Activated naive CD4-positive, alpha-beta T cell treated with anti-CD3 and anti-CD28 coated beads, Interleukin-2, amount 10 ng/mL, durations not matched to agents 7 days and 5 days (primary cell): ENCODE data around the gene NKAP.
"Not testable (repeated sequence)": the region's sequence is repeated elsewhere in the genome, so short reads cannot be mapped to it uniquely, and the experiment has no call there.

ENCODE experiments used
- CTCF ChIA-PET: fragments of 350-600 bp; sonication (Branson Sonifier 250); formaldehyde crosslinking; loops from one replicate; lab custom pipeline; 2021; ENCODE audit warnings: antibody characterized with exemption; lab: Charles Lee
- DNase-seq: peaks from one replicate; pipeline ENCODE4 v3.0.0-alpha.2; 2020
- H3K27ac Mint-ChIP-seq: one replicate; pipeline ENCODE4 v1.8.0; 2021; ENCODE audit warnings: mild to moderate bottlenecking, moderate library complexity, mixed read lengths
- H3K27me3 Mint-ChIP-seq: one replicate; pipeline ENCODE4 v1.8.0; 2021; ENCODE audit warnings: mild to moderate bottlenecking, mixed read lengths
- H3K36me3 Mint-ChIP-seq: one replicate; pipeline ENCODE4 v1.8.0; 2021; ENCODE audit warnings: mixed read lengths
- H3K4me1 Mint-ChIP-seq: one replicate; pipeline ENCODE4 v1.8.0; 2021; ENCODE audit warnings: mixed read lengths
- H3K4me3 Mint-ChIP-seq: one replicate; pipeline ENCODE4 v1.8.0; 2021; ENCODE audit warnings: mild to moderate bottlenecking, moderate library complexity, mixed read lengths
- H3K9me3 Mint-ChIP-seq: one replicate; pipeline ENCODE4 v1.8.0; 2021; ENCODE audit warnings: mixed read lengths

Gene NKAP

DNA sequence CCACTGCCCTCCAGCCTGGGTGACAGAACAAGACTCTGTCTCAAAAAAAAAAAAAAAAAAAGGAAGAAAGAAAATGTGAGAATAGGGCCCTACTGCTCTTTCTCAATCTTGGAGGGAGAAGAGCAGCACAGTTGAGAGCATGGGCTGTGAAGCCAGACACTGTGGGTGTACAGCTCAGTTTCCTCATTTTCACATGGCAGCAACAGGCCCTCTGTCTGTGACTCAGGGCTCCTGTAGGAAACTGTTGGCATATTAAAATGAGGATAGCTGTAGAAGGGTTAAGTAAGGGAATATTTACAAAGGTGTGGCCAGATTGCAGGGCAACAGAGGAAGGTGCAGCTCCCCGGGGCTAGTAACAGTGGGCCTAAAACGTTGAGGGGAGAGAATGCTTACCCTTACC lies 44.4 kb downstream of the NKAP start:
- CTCF ChIA-PET, result no interaction called here
- Mint-ChIP-seq H3K9me3 (no peaks in the 10 kb centered on the region), H3K27me3 (no peaks in the 10 kb centered on the region), H3K36me3 (no peaks in the 10 kb centered on the region), H3K4me3 (no peak overlapping the region), H3K4me1 (no peaks in the 10 kb centered on the region), H3K27ac (no peak overlapping the region)
- no peak for DNase-seq

DNA sequence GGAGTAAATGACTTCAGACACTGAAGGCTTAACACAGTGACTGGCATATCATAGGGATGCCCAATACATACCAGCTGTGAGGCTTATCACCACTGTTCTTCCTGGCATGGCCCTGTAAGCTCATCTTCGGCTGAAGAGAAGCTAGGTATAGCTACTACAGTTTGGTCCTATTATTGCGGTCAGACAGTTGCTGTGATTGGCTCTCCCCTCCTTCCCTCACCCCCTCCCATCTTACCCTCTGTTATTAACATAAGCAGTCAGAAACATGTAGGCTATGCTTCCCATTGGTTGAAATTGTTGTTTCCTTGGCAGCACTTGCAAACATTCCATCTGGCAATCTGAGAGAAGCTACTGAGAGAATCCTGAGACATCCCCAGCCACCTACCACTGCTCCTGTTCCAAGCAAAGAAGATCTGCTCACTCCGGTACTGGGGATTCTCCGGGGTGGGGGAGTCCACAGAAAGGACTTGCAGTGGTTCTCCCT lies 47.7 kb downstream of the NKAP start, which contains the start of gene AKAP14:
TSS of gene AKAP14 (plus strand) at position 51 of the 484 bp plus-strand sequence. CDS start 7,331 bp downstream, outside the sequence.
- no peaks in the 10 kb centered on the region for H3K36me3 Mint-ChIP-seq
- DNase-seq, result no peak
- H3K4me3 Mint-ChIP-seq, result no peak within 1 kb of the TSS
- no peaks in the 10 kb centered on the region for H3K4me1 Mint-ChIP-seq
- H3K9me3 Mint-ChIP-seq, result no peaks in the 10 kb centered on the region
- CTCF ChIA-PET, result no interaction called here
- peaks cover 10% of the 10 kb centered on the region for H3K27me3 Mint-ChIP-seq
- no peak within 1 kb of the TSS for H3K27ac Mint-ChIP-seq

DNA sequence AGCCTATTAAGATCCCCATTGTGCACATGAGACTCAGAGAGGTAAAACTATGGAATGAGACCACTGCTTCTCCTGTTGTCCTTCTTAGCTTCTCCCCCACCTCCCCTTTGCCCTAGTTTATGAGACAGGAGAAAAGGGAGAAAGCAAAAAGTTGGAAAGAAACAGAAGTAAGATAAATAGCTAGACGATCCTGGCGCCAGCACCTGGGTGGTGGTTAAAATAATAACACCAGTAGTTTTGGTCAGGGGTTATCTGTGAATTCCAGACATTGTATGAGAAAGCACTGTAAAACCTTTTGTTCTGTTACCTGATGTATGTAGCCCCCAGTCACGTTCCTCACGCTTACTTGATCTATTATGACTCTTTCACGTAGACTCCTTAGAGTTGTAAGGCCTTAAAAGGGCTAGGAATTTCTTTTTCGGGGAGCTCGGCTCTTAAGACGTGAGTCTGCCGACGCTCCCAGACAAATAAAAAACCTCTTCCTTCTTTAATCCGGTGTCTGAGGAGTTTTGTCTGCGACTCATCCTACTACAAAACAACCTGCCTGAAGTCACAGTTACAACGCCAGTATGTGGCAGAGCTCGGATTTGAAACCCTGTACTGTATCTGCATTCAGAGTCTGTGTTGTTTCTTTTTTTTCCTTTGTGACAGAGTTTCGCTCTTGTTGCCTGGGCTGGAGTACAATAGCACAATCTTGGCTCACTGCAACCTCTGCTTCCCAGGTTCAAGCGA lies 51.4 kb downstream of the NKAP start:
- H3K27ac Mint-ChIP-seq, CTCF ChIA-PET, H3K36me3 Mint-ChIP-seq, H3K4me1 Mint-ChIP-seq, DNase-seq, H3K4me3 Mint-ChIP-seq, H3K9me3 Mint-ChIP-seq: not testable (repeated sequence)
- H3K27me3 Mint-ChIP-seq, result peaks cover 31% of the 10 kb centered on the region

DNA sequence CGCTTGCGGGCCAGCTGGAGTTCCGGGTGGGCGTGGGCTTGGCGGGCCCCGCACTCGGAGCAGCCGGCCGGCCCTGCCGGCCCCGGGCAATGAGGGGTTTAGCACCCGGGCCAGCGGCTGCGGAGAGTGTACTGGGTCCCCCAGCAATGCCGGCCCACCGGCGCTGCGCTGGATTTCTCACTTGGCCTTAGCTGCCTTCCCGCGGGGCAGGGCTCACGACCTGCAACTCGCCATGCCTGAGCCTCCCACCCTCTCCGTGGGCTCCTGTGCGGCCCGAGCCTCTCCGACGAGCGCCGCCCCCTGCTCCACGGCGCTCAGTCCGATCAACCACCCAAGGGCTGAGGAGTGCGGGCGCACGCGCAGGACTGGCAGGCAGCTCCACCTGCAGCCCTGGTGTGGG lies 52.9 kb downstream of the NKAP start:
- H3K27ac Mint-ChIP-seq, CTCF ChIA-PET, H3K36me3 Mint-ChIP-seq, H3K9me3 Mint-ChIP-seq, DNase-seq, H3K4me3 Mint-ChIP-seq: not testable (repeated sequence)
- Mint-ChIP-seq H3K4me1 (peaks cover 15% of the 10 kb centered on the region), H3K27me3 (peaks cover 31% of the 10 kb centered on the region)

DNA sequence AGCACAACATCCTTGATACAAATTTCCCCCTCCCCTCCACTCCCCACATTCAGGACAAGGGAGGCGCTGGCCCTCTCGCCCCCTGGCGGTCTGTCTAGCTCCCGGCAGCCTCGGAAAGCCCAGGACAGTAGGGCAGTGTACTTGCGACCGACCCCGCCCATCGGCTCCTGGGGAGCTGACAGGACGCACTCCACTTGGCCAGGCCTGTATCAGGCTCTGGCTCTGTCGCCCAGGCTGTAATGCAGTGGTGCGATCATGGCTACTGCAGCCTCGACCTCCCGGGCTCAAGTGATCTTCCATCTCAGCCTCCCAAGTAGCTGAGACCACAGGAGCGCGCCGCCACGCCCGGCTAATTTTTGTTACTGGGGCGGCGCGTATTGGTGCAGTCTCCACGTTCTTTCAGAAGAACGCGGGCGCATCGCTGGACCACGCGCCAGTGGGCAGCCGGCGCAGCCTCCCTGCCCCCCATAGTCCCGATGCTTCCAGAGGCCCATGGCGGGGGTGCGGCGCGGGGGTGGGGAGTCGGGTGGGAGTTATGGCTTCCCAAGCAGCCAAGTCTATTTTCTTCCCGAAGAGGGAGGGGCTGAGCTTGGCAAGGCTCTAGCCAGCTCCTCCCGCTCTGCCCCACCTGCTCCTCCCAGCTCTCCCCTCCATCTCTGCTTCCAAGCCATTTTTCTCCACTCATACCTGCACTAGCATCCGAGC lies 55.7 kb downstream of the NKAP start:
- Mint-ChIP-seq H3K4me3 (peak overlapping the region; percentile 28), H3K36me3 (no peaks in the 10 kb centered on the region), H3K27me3 (peaks cover 24% of the 10 kb centered on the region), H3K27ac (peak overlapping the region; percentile 52), H3K9me3 (no peaks in the 10 kb centered on the region), H3K4me1 (peaks cover 17% of the 10 kb centered on the region)
- peak; percentile 70 for DNase-seq
- CTCF ChIA-PET, result interaction anchor here (0.6 to 1.4 kb wide), 7 partner anchors 10 to 1237 kb away, joined by 3 to 4 read pairs (median 3); partner anchors contain the start of genes RPL39 and SLC25A5

DNA sequence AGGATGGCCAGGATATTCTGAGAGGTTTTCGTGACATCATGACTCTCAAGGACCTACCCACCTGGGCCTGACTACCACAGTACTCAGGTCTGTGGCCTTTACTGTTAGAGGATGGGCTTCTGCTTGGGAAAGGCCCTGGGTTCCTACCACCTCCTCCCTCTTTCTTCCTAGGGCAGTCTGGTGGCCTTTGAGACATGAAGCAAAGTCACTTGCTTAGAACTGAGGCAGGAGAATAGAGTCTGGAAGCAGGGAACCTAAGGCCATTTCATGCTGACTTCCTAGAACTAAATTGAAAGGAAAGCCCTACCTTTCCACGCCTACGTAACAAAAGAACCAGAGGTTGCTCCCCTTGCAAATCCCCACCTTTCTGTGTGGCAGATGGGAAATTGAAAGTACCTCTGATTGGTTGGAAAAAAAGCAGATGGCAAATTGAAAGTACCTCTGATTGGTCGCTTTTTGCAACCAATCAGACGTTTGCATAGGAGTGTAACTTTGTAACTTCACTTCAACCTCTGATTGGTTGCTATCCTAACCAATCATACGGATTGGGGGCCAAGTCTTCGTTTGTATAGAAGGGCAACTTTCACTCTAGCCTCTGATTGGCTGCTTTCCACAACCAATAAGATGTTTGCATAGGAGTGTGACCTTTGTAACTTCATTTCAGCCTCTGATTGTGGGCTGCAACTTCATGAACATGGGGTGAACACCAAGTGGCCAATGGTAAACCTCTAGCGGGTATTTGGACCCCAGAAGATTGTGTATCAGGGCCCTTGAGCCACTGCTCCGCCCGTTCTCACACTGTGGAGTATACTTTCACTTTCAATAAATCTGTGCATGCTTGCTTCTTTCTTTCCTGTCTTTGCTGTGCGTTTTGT lies 57.8 kb downstream of the NKAP start:
- CTCF ChIA-PET, result no interaction called here

DNA sequence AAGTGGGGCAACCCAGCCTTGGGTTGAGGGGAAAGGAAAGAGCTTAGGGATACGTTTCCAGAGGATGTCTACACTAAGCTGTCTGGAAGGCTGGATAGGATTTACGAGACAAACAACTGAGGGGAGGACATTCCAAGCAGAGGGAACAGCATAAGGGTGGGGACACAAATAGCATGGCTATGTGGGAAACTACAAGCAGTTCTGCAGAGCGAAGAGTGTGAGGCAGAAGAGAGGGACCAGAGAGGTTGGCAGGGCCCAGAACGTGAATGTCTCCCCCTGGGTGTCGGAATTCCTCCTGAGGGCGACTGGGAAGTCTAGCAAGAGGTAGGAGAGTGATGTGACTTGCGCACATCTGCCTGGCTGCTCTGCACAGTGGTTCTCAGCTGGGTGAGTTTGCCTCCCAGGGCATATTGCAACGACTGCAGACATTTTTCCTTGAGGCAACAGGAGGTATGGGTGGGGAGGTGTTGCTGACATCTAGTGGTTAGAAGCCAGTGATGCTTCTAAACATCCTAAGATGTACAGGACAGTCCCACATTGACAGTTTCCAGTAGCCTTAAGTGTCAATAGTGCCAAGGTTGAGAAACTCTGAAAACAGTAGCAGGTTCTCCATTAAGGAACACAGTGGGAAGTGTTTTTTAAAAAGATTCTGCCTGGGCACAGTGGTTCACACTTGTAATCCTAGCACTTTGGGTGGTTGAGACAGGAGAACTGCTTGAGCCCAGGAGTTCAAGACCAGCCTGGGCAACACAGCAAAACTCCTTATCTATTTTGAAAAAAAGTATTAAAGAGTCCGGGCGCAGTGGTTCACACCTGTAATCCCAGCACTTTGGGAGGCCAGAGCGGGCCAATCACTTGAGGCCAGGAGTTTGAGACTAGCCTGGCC lies 62.8 kb downstream of the NKAP start:
- Mint-ChIP-seq H3K4me1 (peaks cover 23% of the 10 kb centered on the region), H3K27ac (peak overlapping the region; percentile 70), H3K4me3 (no peak overlapping the region), H3K36me3 (peaks cover 10% of the 10 kb centered on the region), H3K27me3 (no peaks in the 10 kb centered on the region), H3K9me3 (no peaks in the 10 kb centered on the region)
- DNase-seq, result peak; percentile 45
- CTCF ChIA-PET, result interaction anchor here (0.7 to 1.9 kb wide), 5 partner anchors 11 to 96 kb away, joined by 3 to 8 read pairs (median 3); partner anchors contain the start of genes RPL39 and UPF3B

More for the DNA sequence above, 57.8 kb downstream of the NKAP start:
- Mint-ChIP-seq H3K27me3 (peaks cover 21% of the 10 kb centered on the region), H3K4me3 (peak overlapping the region; percentile 33), H3K36me3 (no peaks in the 10 kb centered on the region), H3K4me1 (peaks cover 19% of the 10 kb centered on the region), H3K9me3 (no peaks in the 10 kb centered on the region), H3K27ac (peak overlapping the region; percentile 67)
- peak; percentile 37 for DNase-seq

DNA sequence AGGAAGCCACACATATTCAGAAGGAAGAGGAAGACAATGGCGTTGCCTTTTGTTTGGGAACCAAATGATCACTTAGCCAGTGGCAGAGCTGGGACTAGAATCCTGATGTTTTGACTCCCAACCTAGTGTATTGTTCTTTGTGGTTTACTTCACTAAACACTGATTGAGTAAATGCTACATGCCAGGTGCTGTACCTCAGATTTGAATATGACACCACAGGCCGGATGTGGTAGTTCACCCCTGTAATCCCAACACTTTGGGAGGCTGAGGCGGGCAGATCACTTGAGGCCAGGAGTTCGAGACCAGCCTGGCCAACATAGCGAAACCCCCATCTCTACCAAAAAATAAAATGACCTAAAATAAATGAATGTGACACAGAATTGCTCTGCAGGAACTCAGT lies 63.5 kb downstream of the NKAP start:
- CTCF ChIA-PET, result interaction anchor here (1.0 to 1.9 kb wide), 4 partner anchors 10 to 95 kb away, joined by 3 to 8 read pairs (median 3); partner anchors contain the start of gene RPL39
- Mint-ChIP-seq H3K27ac (peak overlapping the region; percentile 70), H3K4me1 (peaks cover 21% of the 10 kb centered on the region), H3K36me3 (peaks cover 10% of the 10 kb centered on the region), H3K27me3 (no peaks in the 10 kb centered on the region), H3K9me3 (no peaks in the 10 kb centered on the region), H3K4me3 (no peak overlapping the region)
- no peak for DNase-seq

DNA sequence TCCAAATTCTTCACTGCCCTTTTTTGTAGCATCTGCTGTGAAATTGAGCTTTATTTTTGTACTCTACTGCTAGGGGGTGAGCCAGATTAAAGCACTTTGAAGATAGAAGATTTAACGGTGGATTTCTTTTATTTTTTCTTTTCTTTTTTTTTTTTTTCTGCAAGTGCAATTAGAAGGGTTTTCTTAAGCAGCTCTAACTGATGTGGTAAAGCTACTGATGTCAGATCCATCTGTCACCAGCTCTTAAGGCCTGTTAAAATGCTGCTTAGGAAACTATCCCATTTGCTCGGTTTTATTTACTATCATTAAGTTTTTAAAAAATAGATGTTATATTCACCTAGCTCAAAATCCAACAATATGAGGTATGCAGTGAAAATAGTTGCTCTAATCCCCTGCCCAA lies 64.8 kb downstream of the NKAP start:
- H3K4me3 Mint-ChIP-seq, result no peak overlapping the region
- DNase-seq, result no peak
- H3K36me3 Mint-ChIP-seq, result peaks cover 12% of the 10 kb centered on the region

DNA sequence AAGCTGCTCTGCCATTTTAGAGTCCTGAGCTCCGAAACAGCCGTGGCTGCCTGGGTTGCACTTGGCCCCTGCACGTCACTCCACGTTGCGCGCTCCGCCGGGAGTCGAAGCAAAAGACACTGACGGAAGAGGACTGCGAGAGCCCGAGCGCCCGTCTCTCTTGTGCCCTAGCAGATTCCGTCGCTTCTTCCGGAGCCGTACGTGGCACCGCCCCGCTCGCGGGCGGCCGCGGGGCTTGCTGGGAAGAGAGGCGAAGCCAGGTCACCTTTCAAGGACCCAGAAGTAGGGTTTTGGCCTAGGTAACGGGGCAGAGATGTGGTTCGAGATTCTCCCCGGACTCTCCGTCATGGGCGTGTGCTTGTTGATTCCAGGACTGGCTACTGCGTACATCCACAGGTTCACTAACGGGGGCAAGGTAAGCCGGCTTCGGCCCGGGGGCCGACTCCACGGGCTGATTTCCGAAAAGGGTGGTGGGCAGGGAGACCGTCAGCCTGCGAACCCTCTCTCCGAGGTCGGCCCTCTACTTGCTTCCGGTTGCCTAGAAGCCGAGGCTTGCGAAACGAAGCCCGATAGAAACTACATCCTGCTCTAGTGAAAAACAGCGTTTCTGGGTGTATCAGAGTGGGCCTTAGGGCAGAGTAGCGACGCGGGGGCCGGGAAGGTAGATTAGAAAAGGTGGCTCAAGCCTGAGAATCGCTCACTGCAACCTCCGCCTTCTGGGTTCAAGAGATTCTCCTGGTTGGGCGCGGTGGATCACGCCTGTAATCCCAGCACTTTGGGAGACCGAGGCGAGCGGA lies 71.8 kb downstream of the NKAP start, which contains the start of the genes NDUFA1 and RNF113A:
TSS of gene NDUFA1 (plus strand) at position 234 of the 797 bp plus-strand sequence. CDS start at position 314, 80 bp downstream.
TSS of gene RNF113A (minus strand) at position 135 of the 797 bp plus-strand sequence. CDS start at position 15, 120 bp downstream.
- H3K27ac Mint-ChIP-seq, result peak within 1 kb of the TSS; percentile 98
- peak within 1 kb of the TSS; percentile 87 for H3K4me3 Mint-ChIP-seq
- H3K9me3 Mint-ChIP-seq, result no peaks in the 10 kb centered on the region
- H3K27me3 Mint-ChIP-seq, result no peaks in the 10 kb centered on the region
- peaks cover 24% of the 10 kb centered on the region for H3K4me1 Mint-ChIP-seq
- peaks cover 19% of the 10 kb centered on the region for H3K36me3 Mint-ChIP-seq
- peak; percentile 89 for DNase-seq
- CTCF ChIA-PET, result interaction anchor here (1.2 kb wide), 1 partner anchor 16 kb away, joined by 3 read pairs; no protein-coding TSS in a partner anchor

More for the DNA sequence above, 64.8 kb downstream of the NKAP start:
- Mint-ChIP-seq H3K27ac (no peak overlapping the region), H3K9me3 (no peaks in the 10 kb centered on the region), H3K4me1 (peaks cover 21% of the 10 kb centered on the region), H3K27me3 (no peaks in the 10 kb centered on the region)
- CTCF ChIA-PET, result interaction anchor here (0.7 to 0.8 kb wide), 3 partner anchors 8 to 396 kb away, joined by 3 read pairs; no protein-coding TSS in a partner anchor

DNA sequence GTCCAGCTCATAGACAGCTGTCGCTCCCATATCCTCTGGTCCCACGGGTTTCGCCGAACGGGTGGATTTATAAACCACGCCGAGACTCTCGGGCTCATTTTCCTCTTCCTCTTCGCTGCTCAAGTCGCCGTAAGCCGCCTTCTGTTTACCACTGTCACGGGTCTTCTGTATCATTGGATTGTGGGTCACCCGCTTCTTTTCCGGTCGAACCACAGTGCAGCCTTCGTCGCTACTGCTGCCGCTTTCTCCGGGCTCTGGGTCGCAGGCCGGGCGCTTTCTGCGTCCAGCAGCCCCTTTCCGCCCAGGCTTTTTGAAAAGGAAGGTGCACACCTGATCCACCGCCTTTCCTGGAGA lies 72.3 kb downstream of the NKAP start:
- CTCF ChIA-PET, result interaction anchor here (1.1 to 1.2 kb wide), 2 partner anchors 17 to 79 kb away, joined by 3 to 4 read pairs; partner anchors contain the start of gene RPL39
- Mint-ChIP-seq H3K9me3 (no peaks in the 10 kb centered on the region), H3K4me1 (peaks cover 24% of the 10 kb centered on the region), H3K27me3 (no peaks in the 10 kb centered on the region), H3K4me3 (peak overlapping the region; percentile 87), H3K27ac (peak overlapping the region; percentile 98), H3K36me3 (peaks cover 19% of the 10 kb centered on the region)
- no peak for DNase-seq
